HG03159 (cell line): ENCODE data around the gene ZFX.
"Not testable (repeated sequence)": the region's sequence is repeated elsewhere in the genome, so short reads cannot be mapped to it uniquely, and the experiment has no call there.

ENCODE experiments used
- ATAC-seq: cut with Tn5 transposase; IDR thresholded peaks from one replicate; pipeline ENCODE4 v1.9.1; 2021; ENCODE audit warnings: mild to moderate bottlenecking, moderate library complexity; ENCODE audit not compliant: unreplicated experiment

ZFX gene

GRCh38 chrX:24150898-24151297 lies 1.4 kb downstream of the ZFX start:
- no peak for ATAC-seq

- no peak for ATAC-seq
These were observed 2.0 kb downstream of the ZFX start for GRCh38 chrX:24151513-24151912.

- ATAC-seq = no peak
These were observed 3.8 kb downstream of the ZFX start for GRCh38 chrX:24153178-24153795.

DNA sequence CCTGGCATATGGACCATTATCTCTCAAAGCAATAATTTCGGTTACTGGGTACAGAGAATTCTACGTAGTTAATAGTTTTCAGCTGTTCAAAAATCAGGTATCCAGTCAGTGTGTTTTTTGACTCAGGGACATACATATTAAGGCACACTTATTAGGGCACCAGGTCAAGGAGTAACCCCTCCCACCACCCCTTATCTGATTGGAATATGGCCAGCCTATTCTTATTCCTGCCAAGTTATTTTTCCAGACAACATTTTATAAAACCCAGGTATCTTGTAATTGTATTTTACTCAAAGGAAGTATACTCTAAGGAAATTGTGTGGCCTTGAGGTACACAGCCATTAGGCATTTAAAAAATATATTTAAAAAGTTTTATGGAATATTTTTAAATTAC lies 4.3 kb downstream of the ZFX start:
- no peak for ATAC-seq

GRCh38 chrX:24154490-24155034 lies 5.0 kb downstream of the ZFX start:
- no peak for ATAC-seq

DNA sequence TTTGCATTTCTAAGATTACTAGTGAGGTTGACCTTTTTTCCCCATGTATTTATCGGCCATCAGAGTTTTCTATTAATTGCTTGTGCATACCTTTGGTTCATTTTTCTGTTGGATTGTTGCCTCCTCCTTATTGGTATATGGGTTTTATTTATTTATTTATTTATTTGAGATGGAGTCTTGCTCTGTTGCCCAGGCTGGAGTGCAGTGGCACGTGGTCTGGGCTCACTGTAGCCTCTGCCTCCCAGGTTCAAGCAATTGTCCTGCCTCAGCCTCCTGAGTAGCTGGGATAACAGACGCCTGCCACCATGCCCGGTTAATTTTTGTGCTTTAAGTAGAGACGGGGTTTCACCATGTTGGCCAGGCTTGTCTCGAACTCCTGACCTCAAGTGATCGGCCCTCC lies 6.2 kb downstream of the ZFX start:
- not testable (repeated sequence) for ATAC-seq

- ATAC-seq = no peak
These were observed 6.6 kb downstream of the ZFX start for GRCh38 chrX:24156177-24156576.

GRCh38 chrX:24158881-24159280 lies 9.4 kb downstream of the ZFX start:
- no peak for ATAC-seq

GRCh38 chrX:24166078-24166477 lies 16.5 kb downstream of the ZFX start:
- no peak for ATAC-seq

DNA sequence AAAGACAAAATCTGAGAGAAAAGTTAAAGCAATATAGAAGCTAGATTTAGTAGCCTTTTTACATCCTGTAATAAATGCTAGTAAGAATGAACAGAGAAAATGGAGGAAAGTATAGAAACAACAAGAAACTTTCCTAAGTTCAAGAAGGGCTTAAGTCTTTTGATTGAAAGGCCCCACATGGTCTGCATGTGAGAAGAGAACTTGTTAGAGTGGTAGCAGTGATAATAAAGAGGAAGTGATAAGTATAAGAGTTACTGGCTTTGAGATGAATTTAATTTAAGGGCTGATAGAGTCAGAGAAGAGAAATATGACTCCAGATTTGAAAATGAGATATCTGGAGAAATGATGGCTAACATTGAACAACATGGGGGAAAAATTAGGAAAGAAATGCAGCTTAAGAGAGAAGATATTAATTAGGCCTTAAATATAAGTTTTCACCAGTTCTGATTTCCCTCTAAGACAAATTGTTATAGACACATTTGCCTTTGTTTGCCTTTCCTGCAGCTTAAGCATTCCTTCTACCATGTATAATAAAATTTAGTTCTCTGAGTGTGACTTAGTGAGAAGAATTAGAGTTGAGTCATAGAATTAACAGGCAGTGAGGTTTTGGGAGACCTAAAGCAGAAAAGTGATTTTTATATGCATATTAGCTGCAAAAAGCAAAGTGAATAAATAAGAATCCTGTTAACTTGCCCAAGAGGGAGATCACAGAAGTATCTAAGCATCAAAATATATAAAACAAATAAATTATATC lies 18.4 kb downstream of the ZFX start:
- peak; percentile 61 for ATAC-seq

DNA sequence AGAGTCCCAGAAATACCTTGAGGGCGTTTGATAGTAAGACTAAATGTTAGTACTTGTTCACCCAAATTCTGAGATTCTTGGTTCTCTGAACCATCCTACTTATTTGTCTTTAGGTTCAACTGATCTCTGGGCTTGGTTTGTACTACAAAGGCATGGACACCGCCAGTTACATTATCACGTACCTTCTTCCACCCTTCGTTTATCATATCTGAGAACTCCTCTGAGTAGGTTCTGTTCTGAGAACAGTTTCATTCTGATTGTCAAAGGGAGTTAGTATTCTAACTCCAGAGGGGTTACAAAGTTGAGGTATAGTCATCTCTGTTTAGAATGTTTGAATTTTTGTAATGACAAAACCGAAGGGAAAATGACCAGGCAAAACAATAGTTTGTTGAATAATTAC lies 19.3 kb downstream of the ZFX start:
- ATAC-seq = peak; percentile 65

- ATAC-seq = peak; percentile 75
These were observed 19.7 kb downstream of the ZFX start for GRCh38 chrX:24169211-24169610.

DNA sequence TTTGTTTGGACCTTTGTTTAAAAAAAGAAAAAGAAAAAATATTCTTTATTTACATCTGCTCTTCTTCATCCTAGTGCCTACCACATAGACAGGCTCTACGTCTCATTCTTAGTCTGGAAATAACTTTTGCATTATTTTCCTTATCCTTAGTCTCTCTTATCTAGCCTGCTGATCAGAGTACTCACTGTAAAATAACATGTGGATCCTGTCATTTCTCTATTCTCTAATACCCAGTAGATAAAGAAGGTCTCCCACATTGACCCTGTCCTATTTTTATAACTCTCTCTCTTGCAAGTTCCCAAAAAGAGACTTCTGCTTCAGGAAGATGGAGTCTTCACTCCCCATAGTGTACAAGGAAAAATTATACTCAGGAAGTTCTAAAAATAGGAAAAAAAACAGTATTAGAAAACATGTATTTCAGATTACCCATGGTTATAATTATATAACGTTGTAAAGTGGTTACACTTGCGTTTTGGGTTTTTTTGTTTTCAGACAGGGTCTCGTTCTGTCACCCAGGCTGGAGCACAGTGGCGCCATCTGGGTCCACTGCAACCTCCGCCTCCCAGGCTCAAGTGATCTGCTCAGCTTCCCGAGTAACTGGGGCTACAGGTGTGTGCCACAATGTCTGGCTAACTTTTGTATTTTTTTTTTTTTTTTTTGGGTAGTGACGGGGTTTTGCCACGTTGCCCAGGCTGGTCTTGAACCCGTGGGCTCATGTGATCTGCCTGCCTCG lies 23.8 kb downstream of the ZFX start:
- no peak for ATAC-seq

DNA sequence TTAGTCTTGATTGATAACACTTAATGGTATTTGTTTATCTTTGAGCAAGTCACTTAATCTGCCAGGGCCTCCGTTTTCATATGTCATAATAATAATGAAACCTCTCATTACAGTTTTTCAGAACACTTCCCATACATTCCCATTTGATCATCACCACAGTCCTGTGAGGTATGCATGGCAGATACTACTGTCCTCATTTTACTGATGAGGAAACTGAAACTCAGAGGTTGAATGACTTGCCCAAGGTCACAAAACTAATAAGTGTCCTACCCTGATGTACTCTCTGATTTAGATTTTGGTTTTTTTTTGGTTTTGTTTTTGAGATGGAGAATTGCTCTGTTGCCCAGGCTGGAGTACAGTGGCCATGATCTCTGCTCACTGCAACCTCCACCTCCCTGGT lies 25.7 kb downstream of the ZFX start:
- no peak for ATAC-seq

GRCh38 chrX:24178441-24178840 lies 28.9 kb downstream of the ZFX start:
- no peak for ATAC-seq

- no peak for ATAC-seq
These were observed 34.5 kb downstream of the ZFX start for GRCh38 chrX:24184018-24184417.

DNA sequence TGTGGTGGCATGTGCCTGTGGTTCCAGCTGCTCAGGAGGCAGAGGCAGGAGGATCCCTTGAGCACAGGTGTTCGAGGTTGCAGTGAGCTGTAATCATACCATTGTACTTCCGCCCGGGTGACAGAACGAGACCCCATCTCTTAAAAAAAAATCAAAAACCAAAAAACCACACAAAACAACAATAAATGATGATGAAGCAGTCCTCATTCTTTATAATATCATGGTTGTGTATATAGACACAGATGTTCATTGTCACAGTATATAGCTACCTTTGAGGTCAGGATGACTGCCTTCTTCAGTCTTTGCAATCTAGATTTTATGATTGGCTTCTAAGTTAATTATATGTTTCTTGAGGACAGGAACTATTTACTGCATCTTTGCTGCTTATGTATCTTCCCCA lies 37.0 kb downstream of the ZFX start:
- ATAC-seq = no peak

DNA sequence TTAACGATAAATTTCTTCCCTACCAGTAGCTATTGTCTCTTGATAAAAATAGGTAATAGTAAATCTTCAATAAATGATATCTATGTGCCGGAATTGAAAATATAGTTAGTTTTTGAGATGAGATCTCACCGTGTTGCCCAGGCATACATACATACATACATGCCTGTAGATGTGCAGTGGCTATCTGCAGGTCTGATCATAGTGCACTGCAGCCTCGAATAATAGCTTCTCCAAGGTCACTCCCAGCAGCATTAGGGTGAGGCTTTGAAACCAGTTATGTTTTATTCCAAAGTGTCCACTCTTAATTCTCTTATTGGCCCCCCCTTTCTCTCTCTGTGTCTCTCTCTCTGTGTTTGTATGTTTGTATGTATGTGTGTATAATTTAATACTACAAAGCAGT lies 37.5 kb downstream of the ZFX start:
- no peak for ATAC-seq

DNA sequence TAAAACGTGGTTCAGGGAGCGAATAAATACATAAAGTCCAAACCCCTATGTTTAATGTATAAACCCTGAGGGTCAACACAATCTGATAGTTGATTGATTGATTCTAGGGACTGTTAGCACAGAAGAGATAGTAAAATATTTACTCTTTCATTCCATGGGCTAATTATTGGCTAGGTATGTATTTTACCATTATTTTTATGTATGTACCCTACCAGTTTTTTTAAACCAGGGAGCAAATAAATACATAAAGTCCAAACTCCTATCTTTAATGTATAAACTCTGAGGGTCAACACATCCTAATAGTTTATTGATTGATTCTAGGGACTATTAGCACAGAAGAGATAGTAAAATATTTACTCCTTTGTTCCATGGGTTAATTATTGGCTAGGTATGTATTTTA lies 40.0 kb downstream of the ZFX start:
- ATAC-seq = no peak

- ATAC-seq = no peak
These were observed 41.1 kb downstream of the ZFX start for GRCh38 chrX:24190500-24191156.

DNA sequence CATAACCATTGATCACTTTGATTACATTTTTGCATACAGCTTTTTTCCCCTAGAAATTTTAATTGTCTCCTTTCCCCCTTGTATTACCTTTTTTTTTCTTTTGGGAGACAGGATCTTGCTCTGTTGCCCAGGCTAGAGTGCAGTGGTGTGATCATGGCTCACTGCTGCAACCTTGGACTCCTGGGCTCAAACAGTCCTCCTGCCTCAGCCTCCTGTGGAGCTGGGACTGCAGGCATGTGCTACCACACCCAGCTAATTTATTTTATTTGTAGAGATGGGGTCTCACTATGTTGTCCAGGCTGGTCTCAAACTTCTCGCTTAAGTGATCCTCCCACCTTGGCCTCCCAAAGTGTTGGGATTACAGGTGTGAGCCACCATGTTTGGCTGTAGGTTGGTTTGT lies 47.0 kb downstream of the ZFX start:
- no peak for ATAC-seq
